ENCODE results near the gene HDAC1. TPM values are rescaled to one million over a fixed set of nuclear protein-coding genes. Genes with fewer than 3 reads are reported as not detected.

HDAC1 gene
- total and polyA plus RNA-seq, 2 of the 13 experiments (the other 11 are each of a cell fraction or from before 2014, with no cell fraction given): 93.5 to 189 TPM

GRCh38 chr1:32351399-32352238 is 59.7 kb downstream of the HDAC1 start (continued):
- peak; percentile 34; the same call in 1 of the 2 replicates for TF ChIP-seq FOXA3 (CRISPR knock-in tag; IDR thresholded peaks at IDR 0.05)
- TF ChIP-seq SIN3A (IDR thresholded peaks at IDR 0.05; ENCODE audit: borderline replicate concordance, low read depth, low read length): peak; percentile 47; the same call in 1 of the 2 replicates
- TF ChIP-seq ZNF337 (CRISPR knock-in tag; IDR thresholded peaks at IDR 0.05; ENCODE audit: borderline replicate concordance, low read depth): no peak
- peak; percentile 22; the same call in 1 of the 2 replicates for TF ChIP-seq PRDM15 (CRISPR knock-in tag; IDR thresholded peaks at IDR 0.05)
- no peak for TF ChIP-seq HNF1A (IDR thresholded peaks at IDR 0.05; ENCODE audit: low read depth)
- 0 out of 2 replicates have a peak, but pooled peaks have one; percentile 12 for TF ChIP-seq HNF1A (CRISPR knock-in tag; IDR thresholded peaks at IDR 0.05; ENCODE audit: borderline replicate concordance)
- 0 out of 2 replicates have a peak, but pooled peaks have one; percentile 31 for TF ChIP-seq ZNF841 (CRISPR knock-in tag; IDR thresholded peaks at IDR 0.05; ENCODE audit: borderline replicate concordance)
- peak; percentile 9; the same call in 1 of the 2 replicates for TF ChIP-seq ETS1 (CRISPR knock-in tag; IDR thresholded peaks at IDR 0.05)
- peak; percentile 18; the same call in 1 of the 2 replicates for TF ChIP-seq ZNF350 (CRISPR knock-in tag; IDR thresholded peaks at IDR 0.05; ENCODE audit: borderline replicate concordance, low read depth)
- no peak for TF ChIP-seq CENPT (CRISPR knock-in tag; IDR thresholded peaks at IDR 0.05; ENCODE audit: low read depth)
- 0 out of 2 replicates have a peak, but pooled peaks have one; percentile 42 for TF ChIP-seq EED (CRISPR knock-in tag; IDR thresholded peaks at IDR 0.05)
- TF ChIP-seq ZMYM2 (CRISPR knock-in tag; IDR thresholded peaks at IDR 0.05): no peak
- TF ChIP-seq ZNF570 (CRISPR knock-in tag; IDR thresholded peaks at IDR 0.05; ENCODE audit: borderline replicate concordance): 0 out of 2 replicates have a peak, but pooled peaks have one; percentile 58
- no peak for TF ChIP-seq DZIP1 (CRISPR knock-in tag; IDR thresholded peaks at IDR 0.05)

Data from HepG2 (cell line).